Measurements from ENCODE around the gene CSNK2A1. TPM values are rescaled to one million over a fixed set of nuclear protein-coding genes. Genes with fewer than 3 reads are reported as not detected.

Gene CSNK2A1
- total and polyA plus RNA-seq, 2 experiments from 2014 or later = 85.1 to 244 TPM

DNA sequence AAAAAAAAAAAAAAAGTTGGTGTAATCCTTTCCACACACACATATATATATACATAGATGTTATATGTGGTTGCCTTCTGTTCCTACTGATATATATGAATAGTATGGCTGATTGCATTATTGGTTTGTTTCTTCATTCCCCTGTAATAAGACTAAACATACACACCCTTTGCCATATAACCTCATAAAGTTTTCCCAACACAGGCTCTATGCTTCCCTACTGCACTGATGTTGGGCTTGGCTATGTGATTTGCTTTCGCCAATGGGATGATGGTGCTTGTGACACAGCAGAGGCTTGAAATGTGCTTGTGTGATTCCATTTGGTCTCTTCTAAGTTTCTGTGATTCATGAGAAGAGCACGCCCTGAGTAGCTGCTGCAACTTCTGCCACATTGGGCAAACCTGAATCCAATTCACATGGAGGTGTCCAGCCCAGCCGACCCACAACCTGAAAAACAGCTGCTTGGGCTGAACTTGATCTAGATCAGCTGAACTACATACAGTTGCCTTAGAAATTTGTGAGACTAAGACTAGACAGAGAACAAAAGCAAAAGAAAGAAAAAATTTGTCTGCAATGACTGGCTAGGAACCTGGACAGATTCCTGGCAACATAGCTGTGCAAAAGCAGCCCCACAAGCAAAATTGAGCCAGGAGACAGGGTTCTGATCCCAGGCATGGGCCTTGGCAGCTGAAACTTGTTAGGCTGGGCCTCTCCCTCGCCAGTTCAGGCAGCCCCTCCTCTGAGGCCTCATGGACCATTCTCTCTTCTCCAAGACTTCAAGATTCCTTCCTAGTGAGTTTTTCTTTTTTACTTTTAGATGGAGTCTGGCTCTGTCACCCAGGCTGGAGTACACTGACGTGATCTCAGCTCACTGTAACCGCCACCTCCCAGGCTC is 67.9 kb downstream of the CSNK2A1 start (continued):
- TF ChIP-seq STAT1 (IDR thresholded peaks at IDR 0.05; ENCODE audit: unreplicated experiment) (no peak), POLR2AphosphoS5 (IDR thresholded peaks at IDR 0.05; ENCODE audit: low read depth) (no peak)
- TF ChIP-seq, protein P1, sequence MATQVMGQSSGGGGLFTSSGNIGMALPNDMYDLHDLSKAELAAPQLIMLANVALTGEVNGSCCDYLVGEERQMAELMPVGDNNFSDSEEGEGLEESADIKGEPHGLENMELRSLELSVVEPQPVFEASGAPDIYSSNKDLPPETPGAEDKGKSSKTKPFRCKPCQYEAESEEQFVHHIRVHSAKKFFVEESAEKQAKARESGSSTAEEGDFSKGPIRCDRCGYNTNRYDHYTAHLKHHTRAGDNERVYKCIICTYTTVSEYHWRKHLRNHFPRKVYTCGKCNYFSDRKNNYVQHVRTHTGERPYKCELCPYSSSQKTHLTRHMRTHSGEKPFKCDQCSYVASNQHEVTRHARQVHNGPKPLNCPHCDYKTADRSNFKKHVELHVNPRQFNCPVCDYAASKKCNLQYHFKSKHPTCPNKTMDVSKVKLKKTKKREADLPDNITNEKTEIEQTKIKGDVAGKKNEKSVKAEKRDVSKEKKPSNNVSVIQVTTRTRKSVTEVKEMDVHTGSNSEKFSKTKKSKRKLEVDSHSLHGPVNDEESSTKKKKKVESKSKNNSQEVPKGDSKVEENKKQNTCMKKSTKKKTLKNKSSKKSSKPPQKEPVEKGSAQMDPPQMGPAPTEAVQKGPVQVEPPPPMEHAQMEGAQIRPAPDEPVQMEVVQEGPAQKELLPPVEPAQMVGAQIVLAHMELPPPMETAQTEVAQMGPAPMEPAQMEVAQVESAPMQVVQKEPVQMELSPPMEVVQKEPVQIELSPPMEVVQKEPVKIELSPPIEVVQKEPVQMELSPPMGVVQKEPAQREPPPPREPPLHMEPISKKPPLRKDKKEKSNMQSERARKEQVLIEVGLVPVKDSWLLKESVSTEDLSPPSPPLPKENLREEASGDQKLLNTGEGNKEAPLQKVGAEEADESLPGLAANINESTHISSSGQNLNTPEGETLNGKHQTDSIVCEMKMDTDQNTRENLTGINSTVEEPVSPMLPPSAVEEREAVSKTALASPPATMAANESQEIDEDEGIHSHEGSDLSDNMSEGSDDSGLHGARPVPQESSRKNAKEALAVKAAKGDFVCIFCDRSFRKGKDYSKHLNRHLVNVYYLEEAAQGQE (IDR thresholded peaks at IDR 0.05; ENCODE audit: unreplicated experiment) = no peak

DNA sequence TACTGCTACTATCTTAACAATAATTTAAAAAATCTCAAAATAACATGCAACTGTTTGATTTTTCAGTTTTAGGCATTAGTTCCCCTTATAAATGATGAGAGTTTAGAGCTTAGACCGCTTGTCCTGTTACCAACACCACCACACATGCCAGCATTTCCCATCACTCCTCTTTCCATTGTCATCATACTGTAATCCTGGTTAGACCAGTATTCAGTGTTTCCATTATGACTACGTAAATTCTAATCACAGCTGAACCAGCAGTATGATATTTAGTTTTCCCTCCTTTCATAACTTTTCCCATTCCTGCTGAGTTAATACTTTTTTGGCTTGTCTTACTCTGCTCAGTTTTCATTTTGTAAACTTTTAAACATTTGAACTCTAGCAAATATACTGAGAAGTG is 69.0 kb downstream of the CSNK2A1 start:
- Mint-ChIP-seq H3K4me3 (no peak overlapping the region), H3K27me3 (ENCODE audit: insufficient read depth, low read depth, poor library complexity) (peaks cover 11% of the 10 kb centered on the region), H3K4me1 (no peaks in the 10 kb centered on the region; the same call in 2 of the 3 replicates), H3K27ac (no peak overlapping the region), H3K36me3 (ENCODE audit: low read depth) (peaks cover 48% of the 10 kb centered on the region), H3K9me3 (peaks cover 40% of the 10 kb centered on the region)
- H4K20me1 ChIP-seq (replicated peaks; ENCODE audit: insufficient read depth) = 0 out of 2 replicates have a peak, but pooled peaks cover 6% of the 10 kb centered on the region
- H2AFZ ChIP-seq = no peak overlapping the region
- no peaks in the 10 kb centered on the region for H3K9me2 ChIP-seq (ENCODE audit: insufficient read depth)
- peaks cover 5% of the 10 kb centered on the region; the same call in 1 of the 2 replicates for H3K36me3 ChIP-seq (ENCODE audit: insufficient read depth)
- H3K27me3 ChIP-seq (ENCODE audit: insufficient read depth) = no peaks in the 10 kb centered on the region
- no peaks in the 10 kb centered on the region for H3F3A ChIP-seq (replicated peaks; ENCODE audit: low read depth)
- H3K4me3 ChIP-seq = no peak overlapping the region
- no peak overlapping the region for H3K4me2 ChIP-seq
- H3K4me1 ChIP-seq (ENCODE audit: insufficient read depth) = no peaks in the 10 kb centered on the region
- no peak for ATAC-seq
- no peaks in the 10 kb centered on the region for H3K79me2 ChIP-seq (replicated peaks; ENCODE audit: insufficient read depth)
- no peak overlapping the region for H3K27ac ChIP-seq (ENCODE audit: low read depth)
- DNase-seq (ENCODE audit: low spot score) = no peak
- TF ChIP-seq ZNF114 (CRISPR knock-in tag; IDR thresholded peaks at IDR 0.05) (no peak), ZNF331 (CRISPR knock-in tag; IDR thresholded peaks at IDR 0.05; ENCODE audit: low read depth) (no peak), CREB1 (CRISPR knock-in tag; IDR thresholded peaks at IDR 0.05; ENCODE audit: low read depth) (no peak), JUNB (IDR thresholded peaks at IDR 0.05; ENCODE audit: unreplicated experiment) (no peak), EZH2phosphoT487 (IDR thresholded peaks at IDR 0.05; ENCODE audit: unreplicated experiment) (no peak), POLR2AphosphoS5 (IDR thresholded peaks at IDR 0.05; ENCODE audit: low read depth) (no peak)
- TF ChIP-seq, protein P2, sequence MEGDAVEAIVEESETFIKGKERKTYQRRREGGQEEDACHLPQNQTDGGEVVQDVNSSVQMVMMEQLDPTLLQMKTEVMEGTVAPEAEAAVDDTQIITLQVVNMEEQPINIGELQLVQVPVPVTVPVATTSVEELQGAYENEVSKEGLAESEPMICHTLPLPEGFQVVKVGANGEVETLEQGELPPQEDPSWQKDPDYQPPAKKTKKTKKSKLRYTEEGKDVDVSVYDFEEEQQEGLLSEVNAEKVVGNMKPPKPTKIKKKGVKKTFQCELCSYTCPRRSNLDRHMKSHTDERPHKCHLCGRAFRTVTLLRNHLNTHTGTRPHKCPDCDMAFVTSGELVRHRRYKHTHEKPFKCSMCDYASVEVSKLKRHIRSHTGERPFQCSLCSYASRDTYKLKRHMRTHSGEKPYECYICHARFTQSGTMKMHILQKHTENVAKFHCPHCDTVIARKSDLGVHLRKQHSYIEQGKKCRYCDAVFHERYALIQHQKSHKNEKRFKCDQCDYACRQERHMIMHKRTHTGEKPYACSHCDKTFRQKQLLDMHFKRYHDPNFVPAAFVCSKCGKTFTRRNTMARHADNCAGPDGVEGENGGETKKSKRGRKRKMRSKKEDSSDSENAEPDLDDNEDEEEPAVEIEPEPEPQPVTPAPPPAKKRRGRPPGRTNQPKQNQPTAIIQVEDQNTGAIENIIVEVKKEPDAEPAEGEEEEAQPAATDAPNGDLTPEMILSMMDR (conservative IDR thresholded peaks at IDR 0.05; ENCODE audit: low read depth in 2 of 2) = no peak
- TF ChIP-seq, protein P3, sequence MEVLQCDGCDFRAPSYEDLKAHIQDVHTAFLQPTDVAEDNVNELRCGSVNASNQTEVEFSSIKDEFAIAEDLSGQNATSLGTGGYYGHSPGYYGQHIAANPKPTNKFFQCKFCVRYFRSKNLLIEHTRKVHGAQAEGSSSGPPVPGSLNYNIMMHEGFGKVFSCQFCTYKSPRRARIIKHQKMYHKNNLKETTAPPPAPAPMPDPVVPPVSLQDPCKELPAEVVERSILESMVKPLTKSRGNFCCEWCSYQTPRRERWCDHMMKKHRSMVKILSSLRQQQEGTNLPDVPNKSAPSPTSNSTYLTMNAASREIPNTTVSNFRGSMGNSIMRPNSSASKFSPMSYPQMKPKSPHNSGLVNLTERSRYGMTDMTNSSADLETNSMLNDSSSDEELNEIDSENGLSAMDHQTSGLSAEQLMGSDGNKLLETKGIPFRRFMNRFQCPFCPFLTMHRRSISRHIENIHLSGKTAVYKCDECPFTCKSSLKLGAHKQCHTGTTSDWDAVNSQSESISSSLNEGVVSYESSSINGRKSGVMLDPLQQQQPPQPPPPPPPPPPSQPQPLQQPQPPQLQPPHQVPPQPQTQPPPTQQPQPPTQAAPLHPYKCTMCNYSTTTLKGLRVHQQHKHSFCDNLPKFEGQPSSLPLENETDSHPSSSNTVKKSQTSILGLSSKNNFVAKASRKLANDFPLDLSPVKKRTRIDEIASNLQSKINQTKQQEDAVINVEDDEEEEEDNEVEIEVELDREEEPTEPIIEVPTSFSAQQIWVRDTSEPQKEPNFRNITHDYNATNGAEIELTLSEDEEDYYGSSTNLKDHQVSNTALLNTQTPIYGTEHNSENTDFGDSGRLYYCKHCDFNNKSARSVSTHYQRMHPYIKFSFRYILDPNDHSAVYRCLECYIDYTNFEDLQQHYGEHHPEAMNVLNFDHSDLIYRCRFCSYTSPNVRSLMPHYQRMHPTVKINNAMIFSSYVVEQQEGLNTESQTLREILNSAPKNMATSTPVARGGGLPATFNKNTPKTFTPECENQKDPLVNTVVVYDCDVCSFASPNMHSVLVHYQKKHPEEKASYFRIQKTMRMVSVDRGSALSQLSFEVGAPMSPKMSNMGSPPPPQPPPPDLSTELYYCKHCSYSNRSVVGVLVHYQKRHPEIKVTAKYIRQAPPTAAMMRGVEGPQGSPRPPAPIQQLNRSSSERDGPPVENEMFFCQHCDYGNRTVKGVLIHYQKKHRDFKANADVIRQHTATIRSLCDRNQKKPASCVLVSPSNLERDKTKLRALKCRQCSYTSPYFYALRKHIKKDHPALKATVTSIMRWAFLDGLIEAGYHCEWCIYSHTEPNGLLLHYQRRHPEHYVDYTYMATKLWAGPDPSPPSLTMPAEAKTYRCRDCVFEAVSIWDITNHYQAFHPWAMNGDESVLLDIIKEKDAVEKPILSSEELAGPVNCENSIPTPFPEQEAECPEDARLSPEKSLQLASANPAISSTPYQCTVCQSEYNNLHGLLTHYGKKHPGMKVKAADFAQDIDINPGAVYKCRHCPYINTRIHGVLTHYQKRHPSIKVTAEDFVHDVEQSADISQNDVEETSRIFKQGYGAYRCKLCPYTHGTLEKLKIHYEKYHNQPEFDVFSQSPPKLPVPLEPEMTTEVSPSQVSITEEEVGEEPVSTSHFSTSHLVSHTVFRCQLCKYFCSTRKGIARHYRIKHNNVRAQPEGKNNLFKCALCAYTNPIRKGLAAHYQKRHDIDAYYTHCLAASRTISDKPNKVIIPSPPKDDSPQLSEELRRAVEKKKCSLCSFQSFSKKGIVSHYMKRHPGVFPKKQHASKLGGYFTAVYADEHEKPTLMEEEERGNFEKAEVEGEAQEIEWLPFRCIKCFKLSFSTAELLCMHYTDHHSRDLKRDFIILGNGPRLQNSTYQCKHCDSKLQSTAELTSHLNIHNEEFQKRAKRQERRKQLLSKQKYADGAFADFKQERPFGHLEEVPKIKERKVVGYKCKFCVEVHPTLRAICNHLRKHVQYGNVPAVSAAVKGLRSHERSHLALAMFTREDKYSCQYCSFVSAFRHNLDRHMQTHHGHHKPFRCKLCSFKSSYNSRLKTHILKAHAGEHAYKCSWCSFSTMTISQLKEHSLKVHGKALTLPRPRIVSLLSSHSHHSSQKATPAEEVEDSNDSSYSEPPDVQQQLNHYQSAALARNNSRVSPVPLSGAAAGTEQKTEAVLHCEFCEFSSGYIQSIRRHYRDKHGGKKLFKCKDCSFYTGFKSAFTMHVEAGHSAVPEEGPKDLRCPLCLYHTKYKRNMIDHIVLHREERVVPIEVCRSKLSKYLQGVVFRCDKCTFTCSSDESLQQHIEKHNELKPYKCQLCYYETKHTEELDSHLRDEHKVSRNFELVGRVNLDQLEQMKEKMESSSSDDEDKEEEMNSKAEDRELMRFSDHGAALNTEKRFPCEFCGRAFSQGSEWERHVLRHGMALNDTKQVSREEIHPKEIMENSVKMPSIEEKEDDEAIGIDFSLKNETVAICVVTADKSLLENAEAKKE (CRISPR knock-in tag; IDR thresholded peaks at IDR 0.05) = no peak
